ENCODE results near the gene GAS5.
A peak's percentile ranks its signal among the peaks of the same experiment; 100 is the strongest.
"Not testable (repeated sequence)": the region's sequence is repeated elsewhere in the genome, so short reads cannot be mapped to it uniquely, and the experiment has no call there.

GAS5 gene

GRCh38 chr1:173888749-173889148, 21.0 kb upstream of the GAS5 start:
- Histone ChIP-seq H3K36me3 (ENCODE audit: insufficient read depth, low read depth, low read length) (peaks cover 21% of the 10 kb centered on the region), H3K4me1 (ENCODE audit: insufficient read depth, low read length) (peaks cover 16% of the 10 kb centered on the region), H3K27me3 (ENCODE audit: insufficient read depth, low read length) (no peaks in the 10 kb centered on the region), H3K9me3 (ENCODE audit: insufficient read depth, low read depth, low read length) (no peaks in the 10 kb centered on the region), H3K9ac (ENCODE audit: low read depth, low read length) (no peak overlapping the region; the same call in 1 of the 2 replicates), H3K4me3 (ENCODE audit: low read length) (peak overlapping the region; percentile 6), H3K27ac (ENCODE audit: low read length) (no peak overlapping the region)

GRCh38 chr1:173887627-173888026, 19.8 kb upstream of the GAS5 start:
- Histone ChIP-seq H3K27ac (ENCODE audit: low read length) (no peak overlapping the region), H3K9ac (ENCODE audit: low read depth, low read length) (peak overlapping the region; percentile 3; the same call in 1 of the 2 replicates), H3K27me3 (ENCODE audit: insufficient read depth, low read length) (no peaks in the 10 kb centered on the region), H3K4me3 (ENCODE audit: low read length) (no peak overlapping the region), H3K9me3 (ENCODE audit: insufficient read depth, low read depth, low read length) (no peaks in the 10 kb centered on the region), H3K4me1 (ENCODE audit: insufficient read depth, low read length) (peaks cover 16% of the 10 kb centered on the region), H3K36me3 (ENCODE audit: insufficient read depth, low read depth, low read length) (peaks cover 21% of the 10 kb centered on the region)

DNA sequence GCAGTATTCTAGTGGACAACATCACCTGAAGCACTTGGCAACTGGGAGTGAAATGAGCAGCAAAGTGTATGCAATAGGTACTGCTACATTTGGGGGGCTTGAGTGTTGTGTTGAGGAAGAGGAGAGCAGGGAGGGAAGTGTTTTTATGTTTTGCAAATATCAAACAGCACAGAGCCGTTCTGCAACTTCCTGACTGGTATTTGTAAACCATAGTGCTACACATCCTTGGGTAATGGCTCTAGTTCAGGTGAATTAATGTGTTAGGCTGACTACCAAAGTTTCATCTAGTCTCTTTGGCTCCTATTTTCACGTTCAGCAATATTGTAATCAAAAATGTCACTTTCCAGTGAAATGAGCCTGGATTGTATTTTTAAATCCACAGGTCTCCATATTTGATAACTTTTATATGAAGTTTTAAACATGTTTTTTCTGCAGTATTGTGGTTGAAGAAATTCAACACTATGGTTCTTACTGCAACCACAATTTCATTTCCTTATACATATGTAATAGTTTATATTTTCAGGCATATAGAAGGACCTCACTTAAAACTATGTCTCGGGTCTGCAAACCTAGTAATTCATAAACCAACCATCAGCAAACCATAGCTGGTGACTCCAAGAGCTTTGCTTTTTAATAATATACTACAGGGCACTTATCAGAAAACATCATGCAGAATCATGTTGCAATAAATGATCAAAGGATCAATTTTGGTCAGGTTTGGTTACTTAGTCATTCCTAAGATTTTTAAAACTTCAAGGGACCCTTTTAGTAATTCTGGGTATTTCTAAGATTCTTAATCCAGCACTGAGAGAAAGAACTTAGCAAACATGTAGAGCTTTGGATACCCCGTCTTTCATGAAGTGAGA, 19.2 kb upstream of the GAS5 start:
- no peak overlapping the region for H3K27ac ChIP-seq (ENCODE audit: low read length)
- H3K9me3 ChIP-seq (ENCODE audit: insufficient read depth, low read depth, low read length): no peaks in the 10 kb centered on the region

DNA sequence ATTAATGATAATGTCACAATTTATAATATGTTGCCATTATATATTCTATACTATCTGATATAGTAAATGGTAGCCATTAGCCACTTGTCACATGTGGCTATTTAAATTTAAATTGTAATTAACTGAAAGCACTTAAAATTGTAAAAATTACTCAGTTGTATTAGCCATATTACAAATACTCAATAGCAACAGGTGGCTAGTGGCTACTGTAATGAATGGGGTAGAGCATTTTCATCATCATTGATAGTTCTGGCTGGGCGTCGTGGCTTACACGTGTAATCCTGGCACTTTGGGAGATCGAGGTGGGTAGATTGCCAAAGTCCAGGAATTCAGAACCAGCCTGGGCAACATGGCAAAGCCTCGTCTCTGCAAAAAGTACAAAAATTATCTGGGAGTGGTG, 16.9 kb upstream of the GAS5 start:
- no peaks in the 10 kb centered on the region for H3K9me3 ChIP-seq (ENCODE audit: insufficient read depth, low read depth, low read length)

More for the DNA sequence above, 19.2 kb upstream of the GAS5 start:
- Histone ChIP-seq H3K4me1 (ENCODE audit: insufficient read depth, low read length) (peaks cover 16% of the 10 kb centered on the region), H3K36me3 (ENCODE audit: insufficient read depth, low read depth, low read length) (peaks cover 21% of the 10 kb centered on the region), H3K4me3 (ENCODE audit: low read length) (no peak overlapping the region), H3K27me3 (ENCODE audit: insufficient read depth, low read length) (no peaks in the 10 kb centered on the region), H3K9ac (ENCODE audit: low read depth, low read length) (no peak overlapping the region)

DNA sequence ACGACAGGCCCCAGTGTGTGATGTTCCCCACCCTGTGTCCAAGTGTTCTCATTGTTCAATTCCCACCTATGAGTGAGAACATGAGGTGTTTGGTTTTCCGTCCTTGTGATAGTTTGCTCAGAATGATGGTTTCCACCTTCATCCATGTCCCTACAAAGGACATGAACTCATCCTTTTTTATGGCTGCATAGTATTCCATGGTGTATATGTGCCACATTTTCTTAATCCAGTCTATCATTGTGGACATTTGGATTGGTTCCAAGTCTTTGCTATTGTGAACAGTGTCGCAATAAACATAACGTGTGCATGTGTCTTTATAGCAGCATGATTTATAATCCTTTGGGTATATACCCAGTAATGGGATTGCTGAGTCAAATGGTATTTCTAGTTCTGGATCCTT, 13.3 kb upstream of the GAS5 start:
- not testable (repeated sequence) for H3K4me3 ChIP-seq (ENCODE audit: low read length); H3K27ac ChIP-seq (ENCODE audit: low read length); H3K9ac ChIP-seq (ENCODE audit: low read depth, low read length); H3K9me3 ChIP-seq (ENCODE audit: insufficient read depth, low read depth, low read length); H3K27me3 ChIP-seq (ENCODE audit: insufficient read depth, low read length); H3K4me1 ChIP-seq (ENCODE audit: insufficient read depth, low read length)
- H3K36me3 ChIP-seq (ENCODE audit: insufficient read depth, low read depth, low read length): peaks cover 32% of the 10 kb centered on the region

More for the DNA sequence above, 16.9 kb upstream of the GAS5 start:
- Histone ChIP-seq H3K4me3 (ENCODE audit: low read length) (no peak overlapping the region), H3K27me3 (ENCODE audit: insufficient read depth, low read length) (no peaks in the 10 kb centered on the region), H3K36me3 (ENCODE audit: insufficient read depth, low read depth, low read length) (peaks cover 21% of the 10 kb centered on the region), H3K9ac (ENCODE audit: low read depth, low read length) (no peak overlapping the region), H3K4me1 (ENCODE audit: insufficient read depth, low read length) (peaks cover 16% of the 10 kb centered on the region), H3K27ac (ENCODE audit: low read length) (no peak overlapping the region)

- Histone ChIP-seq H3K36me3 (ENCODE audit: insufficient read depth, low read depth, low read length) (peaks cover 43% of the 10 kb centered on the region), H3K27me3 (ENCODE audit: insufficient read depth, low read length) (no peaks in the 10 kb centered on the region), H3K9ac (ENCODE audit: low read depth, low read length) (no peak overlapping the region), H3K9me3 (ENCODE audit: insufficient read depth, low read depth, low read length) (no peaks in the 10 kb centered on the region), H3K4me1 (ENCODE audit: insufficient read depth, low read length) (no peaks in the 10 kb centered on the region), H3K4me3 (ENCODE audit: low read length) (no peak overlapping the region), H3K27ac (ENCODE audit: low read length) (no peak overlapping the region)
Observed at GRCh38 chr1:173878251-173878650, 10.5 kb upstream of the GAS5 start.

DNA sequence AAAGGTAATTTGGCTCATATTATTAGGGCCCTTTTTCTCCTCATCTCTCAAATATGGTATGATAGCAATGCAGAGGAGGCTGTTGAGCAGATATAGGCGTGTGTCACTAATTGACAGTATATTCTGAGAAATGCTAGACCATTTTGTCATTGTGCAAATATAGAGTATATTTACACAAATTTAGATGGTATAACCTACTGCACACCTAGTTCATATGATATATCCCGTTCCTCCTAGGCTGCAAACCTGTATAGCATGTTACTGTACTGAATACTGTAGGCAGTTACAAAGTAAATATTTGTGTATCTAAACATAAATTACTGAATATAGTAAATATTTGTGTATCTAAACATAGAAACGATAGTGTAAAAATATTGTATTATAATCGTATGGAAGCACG, 8.9 kb upstream of the GAS5 start:
- Histone ChIP-seq H3K27me3 (ENCODE audit: insufficient read depth, low read length) (no peaks in the 10 kb centered on the region), H3K4me1 (ENCODE audit: insufficient read depth, low read length) (no peaks in the 10 kb centered on the region), H3K27ac (ENCODE audit: low read length) (no peak overlapping the region), H3K9ac (ENCODE audit: low read depth, low read length) (no peak overlapping the region), H3K4me3 (ENCODE audit: low read length) (no peak overlapping the region), H3K36me3 (ENCODE audit: insufficient read depth, low read depth, low read length) (peaks cover 47% of the 10 kb centered on the region), H3K9me3 (ENCODE audit: insufficient read depth, low read depth, low read length) (no peaks in the 10 kb centered on the region)

- no peaks in the 10 kb centered on the region for H3K27me3 ChIP-seq (ENCODE audit: insufficient read depth, low read length)
- peaks cover 7% of the 10 kb centered on the region; the same call in 1 of the 2 replicates for H3K4me1 ChIP-seq (ENCODE audit: insufficient read depth, low read length)
- H3K4me3 ChIP-seq (ENCODE audit: low read length): no peak overlapping the region
- H3K36me3 ChIP-seq (ENCODE audit: insufficient read depth, low read depth, low read length): peaks cover 56% of the 10 kb centered on the region
- H3K9me3 ChIP-seq (ENCODE audit: insufficient read depth, low read depth, low read length): no peaks in the 10 kb centered on the region; the same call in 1 of the 2 replicates
- no peak overlapping the region for H3K9ac ChIP-seq (ENCODE audit: low read depth, low read length)
- H3K27ac ChIP-seq (ENCODE audit: low read length): no peak overlapping the region
Observed at GRCh38 chr1:173871500-173871899, 3.7 kb upstream of the GAS5 start.

DNA sequence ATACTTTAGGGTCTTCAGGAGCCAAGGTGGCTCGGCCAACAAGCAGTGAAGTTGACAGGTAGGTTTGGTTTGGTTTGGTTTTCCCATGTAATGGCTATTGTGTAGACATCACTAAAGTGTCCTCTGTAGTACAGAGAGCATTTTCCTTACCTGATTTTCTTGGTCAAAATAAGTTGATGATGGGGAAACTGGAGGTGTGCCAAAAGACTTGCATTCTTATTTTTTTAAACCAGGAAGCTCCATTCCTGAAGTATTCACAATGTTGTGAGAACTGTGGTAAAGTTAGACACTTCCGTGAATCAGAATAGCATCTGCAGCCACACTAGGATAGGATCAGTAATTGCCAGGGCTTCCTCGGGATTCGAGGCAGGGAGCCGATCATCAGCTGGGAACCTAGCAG, 3.3 kb upstream of the GAS5 start:
- peaks cover 56% of the 10 kb centered on the region for H3K36me3 ChIP-seq (ENCODE audit: insufficient read depth, low read depth, low read length)
- no peaks in the 10 kb centered on the region; the same call in 1 of the 2 replicates for H3K9me3 ChIP-seq (ENCODE audit: insufficient read depth, low read depth, low read length)
- H3K4me3 ChIP-seq (ENCODE audit: low read length): no peak overlapping the region
- H3K9ac ChIP-seq (ENCODE audit: low read depth, low read length): no peak overlapping the region
- H3K4me1 ChIP-seq (ENCODE audit: insufficient read depth, low read length): peaks cover 7% of the 10 kb centered on the region; the same call in 1 of the 2 replicates
- H3K27ac ChIP-seq (ENCODE audit: low read length): no peak overlapping the region
- H3K27me3 ChIP-seq (ENCODE audit: insufficient read depth, low read length): no peaks in the 10 kb centered on the region

GRCh38 chr1:173870252-173871075, 2.7 kb upstream of the GAS5 start:
- H3K9ac ChIP-seq (ENCODE audit: low read depth, low read length): no peak overlapping the region
- no peak overlapping the region for H3K4me3 ChIP-seq (ENCODE audit: low read length)
- H3K27ac ChIP-seq (ENCODE audit: low read length): no peak overlapping the region

DNA sequence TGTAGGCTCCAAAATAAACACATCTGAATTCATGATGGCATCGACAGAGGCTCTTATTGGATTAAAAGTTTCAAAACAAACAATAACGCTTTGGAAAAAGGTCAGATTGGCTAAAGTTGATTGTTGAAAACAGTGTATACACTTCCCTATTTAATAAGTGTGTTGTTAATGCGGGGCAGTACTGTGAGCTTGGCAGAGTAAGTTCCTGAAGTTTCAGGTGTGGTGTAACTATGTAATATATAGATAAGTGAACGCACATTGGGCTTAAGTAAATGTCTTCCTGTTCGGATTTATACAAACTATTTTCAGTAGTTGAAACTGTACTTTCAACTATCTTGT, 1.2 kb upstream of the GAS5 start:
- H3K4me1 ChIP-seq (ENCODE audit: insufficient read depth, low read length): peaks cover 12% of the 10 kb centered on the region
- H3K27ac ChIP-seq (ENCODE audit: low read length): peak overlapping the region; percentile 49
- peak overlapping the region; percentile 99 for H3K4me3 ChIP-seq (ENCODE audit: low read length)
- H3K36me3 ChIP-seq (ENCODE audit: insufficient read depth, low read depth, low read length): peaks cover 65% of the 10 kb centered on the region
- H3K9me3 ChIP-seq (ENCODE audit: insufficient read depth, low read depth, low read length): no peaks in the 10 kb centered on the region; the same call in 1 of the 2 replicates
- H3K9ac ChIP-seq (ENCODE audit: low read depth, low read length): peak overlapping the region; percentile 86
- no peaks in the 10 kb centered on the region for H3K27me3 ChIP-seq (ENCODE audit: insufficient read depth, low read length)

More at GRCh38 chr1:173870252-173871075, 2.7 kb upstream of the GAS5 start:
- H3K4me1 ChIP-seq (ENCODE audit: insufficient read depth, low read length): peaks cover 7% of the 10 kb centered on the region
- H3K36me3 ChIP-seq (ENCODE audit: insufficient read depth, low read depth, low read length): peaks cover 56% of the 10 kb centered on the region
- H3K27me3 ChIP-seq (ENCODE audit: insufficient read depth, low read length): no peaks in the 10 kb centered on the region
- no peaks in the 10 kb centered on the region; the same call in 1 of the 2 replicates for H3K9me3 ChIP-seq (ENCODE audit: insufficient read depth, low read depth, low read length)

Data from iPS-20b (cell line).